Epithelial cell of proximal tubule (primary cell): ENCODE measurements around the gene PATL2. TPM values are rescaled to one million over a fixed set of nuclear protein-coding genes. Genes with fewer than 3 reads are reported as not detected.

Experiments used
- DNase-seq: peaks from one replicate; pipeline ENCODE4 v3.0.0-alpha.2; 2011; ENCODE audit warnings: low read depth
- H3K4me3 ChIP-seq: 2 replicates; pipeline ENCODE4 v1.5.1; 2011; ENCODE audit warnings: low read depth, mild to moderate bottlenecking, low read length
- CTCF ChIP-seq: conservative IDR thresholded peaks from 2 replicates; pipeline ENCODE4 v1.5.1; 2012; ENCODE audit warnings: low read depth, mild to moderate bottlenecking, low read length
- total RNA-seq: library from RNA; depleted of rRNA; stranded (reverse); fragments of >200 nt; gene quantifications from 2 replicates; pipeline ENCODE4 v1.2.3, GENCODE V29; 2015

The PATL2 gene
- total RNA-seq, 1 donor from 2014 or later = not detected

GRCh38 chr15:44656298-44656697 is 54.8 kb downstream of the PATL2 start:
- DNase-seq = no peak
- no peak for TF ChIP-seq CTCF

GRCh38 chr15:44654858-44655257 is 56.3 kb downstream of the PATL2 start:
- TF ChIP-seq CTCF = no peak
- DNase-seq = no peak
- H3K4me3 ChIP-seq = no peak overlapping the region

More at GRCh38 chr15:44656298-44656697, 54.8 kb downstream of the PATL2 start:
- no peak overlapping the region for H3K4me3 ChIP-seq

- no peak for TF ChIP-seq CTCF
- no peak for DNase-seq
- H3K4me3 ChIP-seq = no peak overlapping the region
Observed at GRCh38 chr15:44647637-44648036, 63.5 kb downstream of the PATL2 start.

DNA sequence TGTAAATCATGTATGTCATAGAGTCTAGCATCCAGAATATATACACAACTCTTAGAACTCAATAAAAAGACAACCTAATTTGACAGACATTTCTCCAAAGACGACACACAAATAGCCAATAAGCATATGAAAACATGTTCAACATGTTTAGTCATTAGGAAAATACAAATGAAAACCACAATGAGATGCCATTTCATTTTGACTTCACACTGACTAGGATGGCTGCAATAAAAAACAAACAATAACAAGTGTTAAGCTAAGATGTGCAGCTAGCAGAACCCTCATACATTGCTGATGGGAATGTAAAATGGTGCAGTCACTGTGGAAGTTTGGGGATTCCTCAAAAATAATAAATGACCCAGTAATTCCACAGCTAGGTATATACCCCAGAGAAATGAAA is 64.1 kb downstream of the PATL2 start:
- no peak for TF ChIP-seq CTCF

GRCh38 chr15:44646460-44646859 is 64.7 kb downstream of the PATL2 start:
- no peak for TF ChIP-seq CTCF
- H3K4me3 ChIP-seq = no peak overlapping the region
- no peak for DNase-seq

More for the DNA sequence above, 64.1 kb downstream of the PATL2 start:
- DNase-seq = no peak
- H3K4me3 ChIP-seq = no peak overlapping the region

GRCh38 chr15:44641651-44642050 is 69.5 kb downstream of the PATL2 start:
- DNase-seq = no peak
- no peak for TF ChIP-seq CTCF
- H3K4me3 ChIP-seq = no peak overlapping the region

- no peak for TF ChIP-seq CTCF
- DNase-seq = no peak
Observed at GRCh38 chr15:44636976-44637375, 74.1 kb downstream of the PATL2 start.

More at GRCh38 chr15:44636976-44637375, 74.1 kb downstream of the PATL2 start:
- no peak overlapping the region for H3K4me3 ChIP-seq
